ENCODE results near the gene SLAIN1. TPM values are rescaled to one million over a fixed set of nuclear protein-coding genes. Genes with fewer than 3 reads are reported as not detected.

SLAIN1 gene
- total and polyA plus RNA-seq, 2 of the 13 experiments (the other 11 are each of a cell fraction or from before 2014, with no cell fraction given) = 1.2 to 4.5 TPM

DNA sequence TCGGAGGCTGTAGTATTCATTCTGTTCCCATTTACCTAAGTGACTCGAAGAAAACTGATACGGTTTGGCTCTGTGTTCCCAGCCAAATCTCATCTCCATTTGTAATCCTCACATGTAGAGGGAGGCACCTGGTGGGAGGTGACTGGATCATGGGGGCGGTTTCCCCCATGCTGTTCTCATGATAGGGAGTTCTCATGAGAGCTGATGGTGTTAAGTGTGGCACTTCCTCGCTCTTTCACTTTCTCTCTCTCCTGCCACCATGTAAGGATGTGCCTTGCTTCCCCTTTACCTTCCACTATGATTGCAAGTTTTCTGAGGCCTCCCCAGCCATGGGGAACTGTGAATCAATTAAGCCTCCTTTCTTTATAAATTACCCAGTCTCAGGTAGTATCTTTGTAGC lies 23.5 kb downstream of the SLAIN1 start (continued):
- TF ChIP-seq, protein P1, sequence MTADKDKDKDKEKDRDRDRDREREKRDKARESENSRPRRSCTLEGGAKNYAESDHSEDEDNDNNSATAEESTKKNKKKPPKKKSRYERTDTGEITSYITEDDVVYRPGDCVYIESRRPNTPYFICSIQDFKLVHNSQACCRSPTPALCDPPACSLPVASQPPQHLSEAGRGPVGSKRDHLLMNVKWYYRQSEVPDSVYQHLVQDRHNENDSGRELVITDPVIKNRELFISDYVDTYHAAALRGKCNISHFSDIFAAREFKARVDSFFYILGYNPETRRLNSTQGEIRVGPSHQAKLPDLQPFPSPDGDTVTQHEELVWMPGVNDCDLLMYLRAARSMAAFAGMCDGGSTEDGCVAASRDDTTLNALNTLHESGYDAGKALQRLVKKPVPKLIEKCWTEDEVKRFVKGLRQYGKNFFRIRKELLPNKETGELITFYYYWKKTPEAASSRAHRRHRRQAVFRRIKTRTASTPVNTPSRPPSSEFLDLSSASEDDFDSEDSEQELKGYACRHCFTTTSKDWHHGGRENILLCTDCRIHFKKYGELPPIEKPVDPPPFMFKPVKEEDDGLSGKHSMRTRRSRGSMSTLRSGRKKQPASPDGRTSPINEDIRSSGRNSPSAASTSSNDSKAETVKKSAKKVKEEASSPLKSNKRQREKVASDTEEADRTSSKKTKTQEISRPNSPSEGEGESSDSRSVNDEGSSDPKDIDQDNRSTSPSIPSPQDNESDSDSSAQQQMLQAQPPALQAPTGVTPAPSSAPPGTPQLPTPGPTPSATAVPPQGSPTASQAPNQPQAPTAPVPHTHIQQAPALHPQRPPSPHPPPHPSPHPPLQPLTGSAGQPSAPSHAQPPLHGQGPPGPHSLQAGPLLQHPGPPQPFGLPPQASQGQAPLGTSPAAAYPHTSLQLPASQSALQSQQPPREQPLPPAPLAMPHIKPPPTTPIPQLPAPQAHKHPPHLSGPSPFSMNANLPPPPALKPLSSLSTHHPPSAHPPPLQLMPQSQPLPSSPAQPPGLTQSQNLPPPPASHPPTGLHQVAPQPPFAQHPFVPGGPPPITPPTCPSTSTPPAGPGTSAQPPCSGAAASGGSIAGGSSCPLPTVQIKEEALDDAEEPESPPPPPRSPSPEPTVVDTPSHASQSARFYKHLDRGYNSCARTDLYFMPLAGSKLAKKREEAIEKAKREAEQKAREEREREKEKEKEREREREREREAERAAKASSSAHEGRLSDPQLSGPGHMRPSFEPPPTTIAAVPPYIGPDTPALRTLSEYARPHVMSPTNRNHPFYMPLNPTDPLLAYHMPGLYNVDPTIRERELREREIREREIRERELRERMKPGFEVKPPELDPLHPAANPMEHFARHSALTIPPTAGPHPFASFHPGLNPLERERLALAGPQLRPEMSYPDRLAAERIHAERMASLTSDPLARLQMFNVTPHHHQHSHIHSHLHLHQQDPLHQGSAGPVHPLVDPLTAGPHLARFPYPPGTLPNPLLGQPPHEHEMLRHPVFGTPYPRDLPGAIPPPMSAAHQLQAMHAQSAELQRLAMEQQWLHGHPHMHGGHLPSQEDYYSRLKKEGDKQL (CRISPR knock-in tag; IDR thresholded peaks at IDR 0.05; ENCODE audit: low read depth) = no peak
- TF ChIP-seq ZNF776 (CRISPR knock-in tag; IDR thresholded peaks at IDR 0.05) = no peak

DNA sequence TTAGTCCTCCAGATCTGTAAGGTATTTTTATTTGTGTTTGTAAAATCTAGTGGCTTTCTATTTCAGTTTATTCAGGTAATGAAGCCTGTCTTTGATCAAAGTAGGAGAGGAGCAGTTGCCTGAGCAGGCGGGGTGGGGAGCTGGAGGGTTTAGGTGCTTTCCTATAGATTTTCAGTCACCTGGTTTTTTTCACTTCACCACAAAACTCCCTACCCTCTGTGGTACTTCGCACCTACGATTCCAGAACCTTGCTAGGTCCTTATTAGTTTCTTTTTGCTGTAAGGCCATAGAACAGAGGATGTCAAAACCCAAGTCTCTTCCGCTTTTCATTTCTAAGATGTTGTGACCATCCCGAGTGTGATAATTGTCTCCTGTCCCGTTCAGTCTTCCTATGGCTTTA lies 26.6 kb downstream of the SLAIN1 start:
- Histone ChIP-seq H3K9me3 (ENCODE audit: low read length) (no peaks in the 10 kb centered on the region), H3K27ac (ENCODE audit: extremely low read length, insufficient read depth, low read length) (no peak overlapping the region), H4K20me1 (ENCODE audit: insufficient read depth, low read length) (no peaks in the 10 kb centered on the region), H3K9ac (ENCODE audit: insufficient read depth, low read depth, low read length) (no peak overlapping the region), H3K4me1 (ENCODE audit: insufficient read depth, low read length) (no peaks in the 10 kb centered on the region), H3K79me2 (ENCODE audit: insufficient read depth, low read length) (no peaks in the 10 kb centered on the region), H3K27me3 (ENCODE audit: control insufficient read depth in 1 of 2, insufficient read depth in 2 of 2, low read length in 2 of 2) (no peaks in the 10 kb centered on the region), H3K36me3 (replicated peaks in 1 of 2; ENCODE audit: control insufficient read depth in 1 of 2, insufficient read depth in 2 of 2, low read length in 2 of 2) (no peaks in the 10 kb centered on the region), H3K4me2 (ENCODE audit: low read depth, low read length) (no peak overlapping the region), H2AFZ (ENCODE audit: low read length) (no peak overlapping the region), H3K4me3 (replicated peaks in 1 of 3; ENCODE audit: insufficient read depth in 1 of 3, low read depth in 2 of 3, low read length in 3 of 3) (no peak overlapping the region)
- in situ Hi-C loops (cut with HindIII; ENCODE audit: extremely low pct_ligation_motif_present, low pct_unique_long_range_greater_than_20kb) (no loop called here), intact Hi-C loops (cut with micrococcal nuclease; ENCODE audit: unreplicated experiment) (no loop called here)
- ChIA-PET CTCF (ENCODE audit: low intra/inter-chr PET ratio, low total read pairs) (no interaction called here), POLR2A (no interaction called here)
- no TSS peak for BruUV-seq (replicated peaks)
- WGBS (ENCODE audit: low lambda C conversion rate) = 67% methylated on average over 6 of the region's 6 CpGs
- ATAC-seq = no peak
- FAIRE-seq = no peak
- DNase-seq (ENCODE audit: low spot score) = no peak
- TF ChIP-seq, protein P2, sequence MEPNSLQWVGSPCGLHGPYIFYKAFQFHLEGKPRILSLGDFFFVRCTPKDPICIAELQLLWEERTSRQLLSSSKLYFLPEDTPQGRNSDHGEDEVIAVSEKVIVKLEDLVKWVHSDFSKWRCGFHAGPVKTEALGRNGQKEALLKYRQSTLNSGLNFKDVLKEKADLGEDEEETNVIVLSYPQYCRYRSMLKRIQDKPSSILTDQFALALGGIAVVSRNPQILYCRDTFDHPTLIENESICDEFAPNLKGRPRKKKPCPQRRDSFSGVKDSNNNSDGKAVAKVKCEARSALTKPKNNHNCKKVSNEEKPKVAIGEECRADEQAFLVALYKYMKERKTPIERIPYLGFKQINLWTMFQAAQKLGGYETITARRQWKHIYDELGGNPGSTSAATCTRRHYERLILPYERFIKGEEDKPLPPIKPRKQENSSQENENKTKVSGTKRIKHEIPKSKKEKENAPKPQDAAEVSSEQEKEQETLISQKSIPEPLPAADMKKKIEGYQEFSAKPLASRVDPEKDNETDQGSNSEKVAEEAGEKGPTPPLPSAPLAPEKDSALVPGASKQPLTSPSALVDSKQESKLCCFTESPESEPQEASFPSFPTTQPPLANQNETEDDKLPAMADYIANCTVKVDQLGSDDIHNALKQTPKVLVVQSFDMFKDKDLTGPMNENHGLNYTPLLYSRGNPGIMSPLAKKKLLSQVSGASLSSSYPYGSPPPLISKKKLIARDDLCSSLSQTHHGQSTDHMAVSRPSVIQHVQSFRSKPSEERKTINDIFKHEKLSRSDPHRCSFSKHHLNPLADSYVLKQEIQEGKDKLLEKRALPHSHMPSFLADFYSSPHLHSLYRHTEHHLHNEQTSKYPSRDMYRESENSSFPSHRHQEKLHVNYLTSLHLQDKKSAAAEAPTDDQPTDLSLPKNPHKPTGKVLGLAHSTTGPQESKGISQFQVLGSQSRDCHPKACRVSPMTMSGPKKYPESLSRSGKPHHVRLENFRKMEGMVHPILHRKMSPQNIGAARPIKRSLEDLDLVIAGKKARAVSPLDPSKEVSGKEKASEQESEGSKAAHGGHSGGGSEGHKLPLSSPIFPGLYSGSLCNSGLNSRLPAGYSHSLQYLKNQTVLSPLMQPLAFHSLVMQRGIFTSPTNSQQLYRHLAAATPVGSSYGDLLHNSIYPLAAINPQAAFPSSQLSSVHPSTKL (CRISPR knock-in tag; IDR thresholded peaks at IDR 0.05) = no peak
- TF ChIP-seq ZNF329 (CRISPR knock-in tag; IDR thresholded peaks at IDR 0.05; ENCODE audit: low read depth) (no peak), ATF7 (IDR thresholded peaks at IDR 0.05) (no peak), ATF7 (CRISPR knock-in tag; IDR thresholded peaks at IDR 0.05) (no peak), PATZ1 (CRISPR knock-in tag; IDR thresholded peaks at IDR 0.05) (no peak), ZNF749 (CRISPR knock-in tag; IDR thresholded peaks at IDR 0.05; ENCODE audit: borderline replicate concordance) (no peak), ZNF577 (CRISPR knock-in tag; IDR thresholded peaks at IDR 0.05; ENCODE audit: borderline replicate concordance, low read depth) (no peak)
- TF ChIP-seq, protein P3, sequence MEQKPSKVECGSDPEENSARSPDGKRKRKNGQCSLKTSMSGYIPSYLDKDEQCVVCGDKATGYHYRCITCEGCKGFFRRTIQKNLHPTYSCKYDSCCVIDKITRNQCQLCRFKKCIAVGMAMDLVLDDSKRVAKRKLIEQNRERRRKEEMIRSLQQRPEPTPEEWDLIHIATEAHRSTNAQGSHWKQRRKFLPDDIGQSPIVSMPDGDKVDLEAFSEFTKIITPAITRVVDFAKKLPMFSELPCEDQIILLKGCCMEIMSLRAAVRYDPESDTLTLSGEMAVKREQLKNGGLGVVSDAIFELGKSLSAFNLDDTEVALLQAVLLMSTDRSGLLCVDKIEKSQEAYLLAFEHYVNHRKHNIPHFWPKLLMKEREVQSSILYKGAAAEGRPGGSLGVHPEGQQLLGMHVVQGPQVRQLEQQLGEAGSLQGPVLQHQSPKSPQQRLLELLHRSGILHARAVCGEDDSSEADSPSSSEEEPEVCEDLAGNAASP (CRISPR knock-in tag; IDR thresholded peaks at IDR 0.05; ENCODE audit: borderline replicate concordance) = no peak

All from HepG2 (cell line).